ENCODE data around the gene OR2K2.
"Not testable (repeated sequence)": the region's sequence is repeated elsewhere in the genome, so short reads cannot be mapped to it uniquely, and the experiment has no call there.

OR2K2 gene

GRCh38 chr9:111297066-111297824 is 32.8 kb downstream of the OR2K2 start:
- DNase-seq, result no peak

- DNase-seq, result no peak
These were observed 35.2 kb downstream of the OR2K2 start for GRCh38 chr9:111294691-111295451.

- DNase-seq, result no peak
These were observed 42.9 kb downstream of the OR2K2 start for GRCh38 chr9:111287127-111287526.

GRCh38 chr9:111284703-111285102 is 45.3 kb downstream of the OR2K2 start:
- no peak for DNase-seq

- no peak for DNase-seq
These were observed 47.2 kb downstream of the OR2K2 start for GRCh38 chr9:111282845-111283244.

- not testable (repeated sequence) for DNase-seq
These were observed 49.2 kb downstream of the OR2K2 start for GRCh38 chr9:111280795-111281194.
